RWPE2 (cell line): ENCODE data around the gene PRDM5.

Experiments used
- ATAC-seq: fragments of 200-7000 bp; cut with Tn5 transposase; 3 replicates; pipeline ENCODE4 v1.9.1; 2021; ENCODE audit warnings: low read depth
- DNase-seq: peaks from one replicate; pipeline ENCODE4 v3.0.0-alpha.2; 2020; ENCODE audit warnings: low spot score
- H3K27ac ChIP-seq: fragments of 450-650 bp; 2 replicates; pipeline ENCODE4 v1.5.1; 2017; ENCODE audit warnings: mild to moderate bottlenecking; ENCODE audit not compliant: poor library complexity, severe bottlenecking
- H3K27me3 ChIP-seq: fragments of 250-450 bp; sonication (Bioruptor Pico); 2 replicates; pipeline ENCODE4 v1.5.1; 2021; ENCODE audit warnings: mild to moderate bottlenecking, moderate library complexity; ENCODE audit not compliant: insufficient read depth, poor library complexity, severe bottlenecking
- H3K36me3 ChIP-seq: fragments of 250-450 bp; sonication (Bioruptor Pico); 2 replicates; pipeline ENCODE4 v1.5.1; 2020; ENCODE audit warnings: low read depth, mild to moderate bottlenecking, moderate library complexity
- H3K4me1 ChIP-seq: fragments of 250-450 bp; sonication (Bioruptor Pico); 2 replicates; pipeline ENCODE4 v1.5.1; 2021; ENCODE audit warnings: mild to moderate bottlenecking, moderate library complexity; ENCODE audit not compliant: insufficient read depth, poor library complexity, severe bottlenecking
- H3K4me3 ChIP-seq: fragments of 250-450 bp; sonication (Bioruptor Pico); 2 replicates; pipeline ENCODE4 v1.5.1; 2021; ENCODE audit warnings: mild to moderate bottlenecking, moderate library complexity; ENCODE audit not compliant: severe bottlenecking
- H3K9me3 ChIP-seq: fragments of 250-450 bp; sonication (Bioruptor Pico); 2 replicates; pipeline ENCODE4 v1.5.1; 2021; ENCODE audit warnings: mild to moderate bottlenecking, moderate library complexity; ENCODE audit not compliant: severe bottlenecking
- TF ChIP-seq, protein P1 (sequence below): fragments of 450-650 bp; IDR thresholded peaks from one replicate; pipeline ENCODE4 v1.5.1; 2017; ENCODE audit warnings: mild to moderate bottlenecking, moderate library complexity; ENCODE audit not compliant: poor library complexity, severe bottlenecking

PRDM5 gene

DNA sequence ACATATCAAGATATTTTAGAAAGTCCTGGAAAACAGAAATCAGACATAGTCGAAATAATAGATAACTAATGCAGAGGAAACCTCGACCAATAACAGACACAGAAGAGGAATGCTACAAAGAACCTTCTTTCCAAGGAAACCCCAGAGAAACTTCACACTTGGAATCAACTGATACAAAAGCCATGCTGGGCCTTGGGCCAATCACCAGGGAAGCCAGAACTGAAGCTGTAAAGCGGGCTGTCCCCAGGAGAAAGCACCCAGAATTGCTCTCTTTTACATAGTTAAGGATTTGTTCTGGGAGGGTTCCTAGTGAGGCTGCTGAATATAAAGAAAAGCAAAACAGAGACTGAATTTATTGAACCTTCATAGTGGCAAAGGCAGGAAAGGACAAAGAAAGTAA lies 100.5 kb downstream of the PRDM5 start:
- Histone ChIP-seq H3K4me1 (no peaks in the 10 kb centered on the region), H3K4me3 (no peak overlapping the region), H3K36me3 (no peaks in the 10 kb centered on the region), H3K9me3 (no peaks in the 10 kb centered on the region), H3K27me3 (no peaks in the 10 kb centered on the region), H3K27ac (no peak overlapping the region)
- DNase-seq = no peak
- ATAC-seq = no peak
- TF ChIP-seq, protein P1, sequence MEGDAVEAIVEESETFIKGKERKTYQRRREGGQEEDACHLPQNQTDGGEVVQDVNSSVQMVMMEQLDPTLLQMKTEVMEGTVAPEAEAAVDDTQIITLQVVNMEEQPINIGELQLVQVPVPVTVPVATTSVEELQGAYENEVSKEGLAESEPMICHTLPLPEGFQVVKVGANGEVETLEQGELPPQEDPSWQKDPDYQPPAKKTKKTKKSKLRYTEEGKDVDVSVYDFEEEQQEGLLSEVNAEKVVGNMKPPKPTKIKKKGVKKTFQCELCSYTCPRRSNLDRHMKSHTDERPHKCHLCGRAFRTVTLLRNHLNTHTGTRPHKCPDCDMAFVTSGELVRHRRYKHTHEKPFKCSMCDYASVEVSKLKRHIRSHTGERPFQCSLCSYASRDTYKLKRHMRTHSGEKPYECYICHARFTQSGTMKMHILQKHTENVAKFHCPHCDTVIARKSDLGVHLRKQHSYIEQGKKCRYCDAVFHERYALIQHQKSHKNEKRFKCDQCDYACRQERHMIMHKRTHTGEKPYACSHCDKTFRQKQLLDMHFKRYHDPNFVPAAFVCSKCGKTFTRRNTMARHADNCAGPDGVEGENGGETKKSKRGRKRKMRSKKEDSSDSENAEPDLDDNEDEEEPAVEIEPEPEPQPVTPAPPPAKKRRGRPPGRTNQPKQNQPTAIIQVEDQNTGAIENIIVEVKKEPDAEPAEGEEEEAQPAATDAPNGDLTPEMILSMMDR = no peak

DNA sequence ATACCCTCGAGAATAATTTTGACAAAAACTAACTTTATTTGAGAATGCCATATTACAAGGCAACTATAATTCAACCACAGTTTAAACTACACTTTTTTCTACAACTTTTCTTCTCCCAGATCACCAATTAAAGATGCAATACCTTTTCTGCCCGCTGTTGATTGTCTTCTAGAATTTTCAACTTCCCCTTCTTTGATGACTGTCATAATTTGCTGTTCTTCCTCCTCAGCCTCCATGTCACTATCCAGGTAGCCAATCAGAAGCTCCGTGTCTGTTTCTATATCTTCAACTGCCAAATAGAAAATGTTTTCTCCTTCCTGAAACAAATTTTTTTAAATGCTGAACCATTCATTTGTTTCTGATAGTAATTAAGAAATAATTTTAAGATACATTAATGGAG lies 101.5 kb downstream of the PRDM5 start:
- DNase-seq = no peak
- ATAC-seq = no peak
- H3K4me1 ChIP-seq = no peaks in the 10 kb centered on the region

DNA sequence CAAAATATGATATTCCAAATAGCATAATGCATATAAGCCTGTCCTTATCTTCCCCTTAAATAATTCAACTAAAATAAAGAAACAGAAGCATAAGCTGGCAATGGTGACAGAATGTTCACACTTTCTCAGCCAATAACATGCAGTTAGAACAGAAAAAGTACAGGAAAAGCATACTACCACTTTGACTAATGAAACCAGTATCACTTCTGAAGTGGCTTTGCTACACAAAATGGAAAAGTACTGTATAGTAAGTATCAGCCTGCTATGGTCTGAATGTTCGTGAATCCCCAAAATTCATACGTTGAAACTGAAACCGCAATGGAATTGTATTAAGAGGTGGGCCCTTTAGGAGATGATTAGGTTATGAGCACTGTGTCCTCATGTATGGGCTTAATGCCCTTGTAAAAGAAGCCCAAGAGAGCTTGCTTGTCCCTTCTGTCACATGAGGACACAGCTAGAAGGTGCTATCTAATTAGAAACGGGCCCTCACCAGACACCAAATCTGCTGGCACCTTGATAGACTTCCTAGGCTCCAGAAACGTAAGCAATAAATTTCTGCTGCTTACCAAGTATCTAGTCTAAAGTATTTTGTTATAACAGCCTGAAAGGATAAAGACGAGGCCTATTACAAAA lies 102.6 kb downstream of the PRDM5 start:
- Histone ChIP-seq H3K36me3 (no peaks in the 10 kb centered on the region), H3K27ac (no peak overlapping the region), H3K9me3 (no peaks in the 10 kb centered on the region), H3K27me3 (no peaks in the 10 kb centered on the region), H3K4me3 (no peak overlapping the region), H3K4me1 (no peaks in the 10 kb centered on the region)
- DNase-seq (no peak), ATAC-seq (no peak)
- TF ChIP-seq, protein P1 = no peak

More for the DNA sequence above, 101.5 kb downstream of the PRDM5 start:
- Histone ChIP-seq H3K36me3 (no peaks in the 10 kb centered on the region), H3K27me3 (no peaks in the 10 kb centered on the region), H3K4me3 (no peak overlapping the region), H3K9me3 (no peaks in the 10 kb centered on the region), H3K27ac (no peak overlapping the region)
- TF ChIP-seq, protein P1 = no peak

DNA sequence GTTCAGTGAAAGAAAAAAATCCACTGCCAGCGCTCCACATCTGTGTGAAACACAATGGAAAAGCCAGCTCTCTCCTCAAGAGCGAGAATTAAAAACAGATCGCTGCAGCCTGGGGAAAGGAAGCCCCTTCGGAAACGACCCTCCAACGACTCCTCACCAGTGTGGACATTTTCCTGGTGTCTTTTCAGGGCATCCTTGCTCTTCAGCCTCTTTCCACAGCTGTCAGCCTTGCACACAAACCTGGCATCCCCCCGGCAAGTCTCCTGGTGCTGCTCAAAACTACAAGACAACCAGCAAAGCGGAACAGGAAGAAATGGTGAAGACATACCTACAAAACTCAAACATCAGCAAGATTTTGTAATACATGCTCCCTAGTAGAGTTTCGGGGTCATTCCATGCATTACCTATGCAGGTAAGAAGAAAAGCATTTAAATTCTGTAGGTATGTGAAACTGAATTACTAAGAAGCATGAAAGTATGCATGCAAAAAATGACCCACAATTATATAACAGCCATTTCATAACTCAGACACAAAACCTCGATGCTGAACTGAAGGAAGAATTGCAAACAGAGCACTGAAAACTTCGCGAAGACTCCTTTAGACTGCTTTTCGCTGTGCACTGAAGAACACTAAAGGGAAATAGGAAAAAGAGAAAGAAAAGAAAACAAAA lies 106.1 kb downstream of the PRDM5 start:
- ATAC-seq (no peak), DNase-seq (no peak)
- H3K9me3 ChIP-seq = no peaks in the 10 kb centered on the region
- no peak overlapping the region for H3K4me3 ChIP-seq
- TF ChIP-seq, protein P1 = no peak
- H3K4me1 ChIP-seq = no peaks in the 10 kb centered on the region
- H3K36me3 ChIP-seq = no peaks in the 10 kb centered on the region
- no peaks in the 10 kb centered on the region for H3K27me3 ChIP-seq
- no peak overlapping the region for H3K27ac ChIP-seq

DNA sequence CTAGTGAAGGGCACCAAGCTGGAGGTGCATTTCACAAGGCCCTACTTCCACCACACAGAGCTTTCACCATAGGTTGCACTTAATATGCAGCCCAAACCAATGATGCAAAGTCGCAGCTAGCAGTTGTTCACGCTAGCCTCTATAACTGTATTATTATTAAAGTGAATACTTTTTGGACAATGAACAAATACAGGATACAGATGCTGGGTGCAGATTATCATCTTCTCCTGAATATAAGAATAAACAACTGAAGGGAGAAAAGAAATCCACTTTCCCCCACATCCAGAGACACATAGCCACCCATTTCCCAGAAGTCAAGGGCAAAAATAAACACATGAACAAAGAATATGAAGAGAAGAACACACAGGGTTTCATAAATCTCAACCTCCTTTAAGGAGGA lies 107.2 kb downstream of the PRDM5 start:
- Histone ChIP-seq H3K27ac (no peak overlapping the region), H3K36me3 (no peaks in the 10 kb centered on the region), H3K4me3 (no peak overlapping the region), H3K4me1 (no peaks in the 10 kb centered on the region), H3K9me3 (no peaks in the 10 kb centered on the region), H3K27me3 (no peaks in the 10 kb centered on the region)
- ATAC-seq (no peak), DNase-seq (no peak)
- TF ChIP-seq, protein P1 = no peak
